COLO668 (cell line): ENCODE data around the gene DENND5B.

Experiments used
- DNase-seq: peaks from one replicate; lab custom pipeline; 2025; ENCODE audit not compliant: unreplicated experiment; lab: John Stamatoyannopoulos, UW

Gene DENND5B

GRCh38 chr12:31342286-31342685, 248.7 kb downstream of the DENND5B start:
- DNase-seq, result no peak

- no peak for DNase-seq
Observed at GRCh38 chr12:31339831-31340622, 250.9 kb downstream of the DENND5B start.

GRCh38 chr12:31337952-31338351, 253.0 kb downstream of the DENND5B start:
- DNase-seq, result no peak
